NCI-H524 (cell line): ENCODE results near the gene GPI.
A peak's percentile ranks its signal among the peaks of the same experiment; 100 is the strongest.

Experiments used
- DNase-seq, 2 experiments: peaks; one replicate each; lab custom pipeline; 2025; lab: John Stamatoyannopoulos, UW

Gene GPI

GRCh38 chr19:34341935-34342680, 22.9 kb upstream of the GPI start:
- no peak for DNase-seq

GRCh38 chr19:34343751-34344150, 21.2 kb upstream of the GPI start:
- no peak for DNase-seq

GRCh38 chr19:34345947-34346351, 19.0 kb upstream of the GPI start:
- DNase-seq, result peak; percentile 59 to 89

GRCh38 chr19:34347561-34348165, 17.3 kb upstream of the GPI start:
- DNase-seq, result no peak

GRCh38 chr19:34348899-34349487, 16.0 kb upstream of the GPI start:
- no peak for DNase-seq

- no peak for DNase-seq
Measured at GRCh38 chr19:34350161-34350561, 14.8 kb upstream of the GPI start.

- no peak for DNase-seq
Measured at GRCh38 chr19:34351382-34351826, 13.6 kb upstream of the GPI start.

- DNase-seq, result no peak
Measured at GRCh38 chr19:34353546-34353945, 11.4 kb upstream of the GPI start.

GRCh38 chr19:34355201-34355600, 9.8 kb upstream of the GPI start:
- DNase-seq, result no peak

- DNase-seq, result no peak
Measured at GRCh38 chr19:34356875-34357274, 8.1 kb upstream of the GPI start.

- no peak for DNase-seq
Measured at GRCh38 chr19:34357431-34357830, 7.6 kb upstream of the GPI start.

- DNase-seq, result peak; percentile 98 to 100
Measured at GRCh38 chr19:34359140-34359953, 5.6 kb upstream of the GPI start.

- no peak for DNase-seq
Measured at GRCh38 chr19:34359954-34360315, 5.1 kb upstream of the GPI start.

- no peak for DNase-seq
Measured at GRCh38 chr19:34360354-34360909, 4.6 kb upstream of the GPI start.

GRCh38 chr19:34362679-34363069, 2.3 kb upstream of the GPI start:
- no peak for DNase-seq

GRCh38 chr19:34363094-34363493, 1.9 kb upstream of the GPI start:
- DNase-seq, result peak in 1 of 2 experiments; percentile 73

- no peak for DNase-seq
Measured at GRCh38 chr19:34363930-34364329, 1.1 kb upstream of the GPI start.

- DNase-seq, result no peak
Measured at GRCh38 chr19:34364462-34364829, 550 bp upstream of the GPI start.

- DNase-seq, result peak in 1 of 2 experiments; percentile 25
Measured at GRCh38 chr19:34365463-34366401, 736 bp downstream of the GPI start.

GRCh38 chr19:34366738-34367623, 2.0 kb downstream of the GPI start:
- no peak for DNase-seq
